CD1c-positive myeloid dendritic cell (primary cell): ENCODE results near the gene FRRS1L.
"Not testable (repeated sequence)": the region's sequence is repeated elsewhere in the genome, so short reads cannot be mapped to it uniquely, and the experiment has no call there.

ENCODE experiments used
- DNase-seq: peaks from one replicate; pipeline ENCODE4 v3.0.0-alpha.2; 2016; ENCODE audit errors: extremely low spot score

The FRRS1L gene

GRCh38 chr9:109132567-109133021, 34.5 kb downstream of the FRRS1L start:
- no peak for DNase-seq

- no peak for DNase-seq
Measured at GRCh38 chr9:109129470-109130197, 37.4 kb downstream of the FRRS1L start.

- not testable (repeated sequence) for DNase-seq
Measured at GRCh38 chr9:109126671-109127070, 40.4 kb downstream of the FRRS1L start.

- no peak for DNase-seq
Measured at GRCh38 chr9:109124121-109124520, 42.9 kb downstream of the FRRS1L start.

DNA sequence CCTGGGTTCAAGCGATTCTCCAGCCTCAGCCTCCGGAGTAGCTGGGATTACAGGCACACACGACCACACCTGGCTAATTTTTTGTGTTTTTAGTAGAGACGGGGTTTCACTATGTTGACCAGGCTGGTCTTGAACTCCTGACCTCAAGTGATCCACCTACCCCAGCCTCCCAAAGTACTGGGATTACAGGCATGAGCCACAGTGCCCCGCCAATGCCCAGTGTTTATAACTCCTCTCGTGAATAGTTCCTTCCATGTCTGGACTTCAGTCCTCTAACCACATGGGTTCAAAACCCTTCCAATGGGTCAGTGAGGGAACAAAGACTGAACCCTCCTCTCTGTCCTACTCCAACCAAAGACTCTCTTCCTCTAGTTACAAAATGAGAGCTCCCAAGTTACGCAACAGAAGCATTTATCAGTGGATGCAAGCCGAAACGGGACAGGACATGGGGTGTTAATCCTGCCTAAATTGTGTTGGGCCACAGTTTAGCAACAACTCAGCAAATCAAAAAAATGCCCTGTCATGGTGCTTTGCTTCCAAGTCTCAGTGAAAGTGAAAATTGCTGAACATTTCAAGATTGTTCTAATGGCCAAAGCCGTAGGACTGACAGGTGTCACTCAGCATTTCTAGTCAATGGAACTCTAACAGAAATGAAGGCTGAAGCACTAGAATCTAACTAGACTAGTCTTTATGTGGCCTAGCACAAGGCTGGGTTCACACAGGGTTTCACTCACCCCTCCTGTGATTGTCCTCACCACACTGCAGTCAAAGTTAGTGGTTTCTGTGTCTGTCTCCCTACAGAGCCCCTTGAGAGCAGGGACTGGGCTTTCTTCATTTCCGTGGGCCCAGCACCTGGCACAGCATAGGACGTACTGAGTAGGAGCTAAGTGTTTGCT, 44.1 kb downstream of the FRRS1L start:
- DNase-seq, result peak; percentile 26

- DNase-seq, result no peak
Measured at GRCh38 chr9:109121232-109121796, 45.7 kb downstream of the FRRS1L start.

- no peak for DNase-seq
Measured at GRCh38 chr9:109120204-109120789, 46.8 kb downstream of the FRRS1L start.

DNA sequence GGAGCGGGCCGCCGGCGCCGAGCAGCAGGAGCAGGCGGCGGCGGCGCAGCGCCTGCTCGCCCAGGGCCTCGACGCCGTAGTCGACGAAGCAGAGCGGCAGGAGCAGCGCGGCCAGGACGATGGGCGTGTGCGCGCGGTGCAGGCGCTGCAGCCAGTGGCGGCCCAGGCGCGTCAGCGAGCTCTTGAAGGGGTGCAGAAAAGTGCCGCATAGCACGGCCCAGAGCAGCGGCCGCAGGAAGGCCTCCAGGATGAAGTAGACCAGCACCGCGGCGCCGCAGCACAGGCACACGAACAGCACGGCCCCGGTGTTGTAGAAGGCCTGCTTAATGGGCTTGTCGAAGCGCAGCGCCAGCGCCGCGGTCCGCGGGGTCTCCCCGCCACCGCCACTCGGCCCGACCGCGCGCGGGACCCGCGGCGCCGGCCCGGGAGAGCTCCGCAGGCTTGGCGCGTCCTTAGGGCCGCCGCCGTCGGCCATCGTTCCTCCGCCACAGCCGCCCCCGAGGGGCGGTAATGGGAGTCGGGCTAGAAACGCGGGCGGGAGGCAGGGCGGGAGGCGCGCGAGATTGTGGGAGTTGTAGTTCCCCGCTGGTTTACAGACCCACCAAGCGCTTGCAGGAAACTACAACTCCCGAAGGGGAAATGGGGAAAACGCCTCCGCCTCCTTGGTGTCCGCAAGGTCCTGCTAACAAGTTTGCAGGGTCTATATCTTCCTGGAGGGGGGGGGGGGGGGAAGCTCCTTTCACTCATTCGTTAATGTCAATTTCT, 47.4 kb downstream of the FRRS1L start, which contains the start of gene TMEM245:
Gene TMEM245 (minus strand): TSS at position 509 of the 765 bp plus-strand sequence. CDS start 34 bp downstream, at position 475.
- peak; percentile 98 for DNase-seq

DNA sequence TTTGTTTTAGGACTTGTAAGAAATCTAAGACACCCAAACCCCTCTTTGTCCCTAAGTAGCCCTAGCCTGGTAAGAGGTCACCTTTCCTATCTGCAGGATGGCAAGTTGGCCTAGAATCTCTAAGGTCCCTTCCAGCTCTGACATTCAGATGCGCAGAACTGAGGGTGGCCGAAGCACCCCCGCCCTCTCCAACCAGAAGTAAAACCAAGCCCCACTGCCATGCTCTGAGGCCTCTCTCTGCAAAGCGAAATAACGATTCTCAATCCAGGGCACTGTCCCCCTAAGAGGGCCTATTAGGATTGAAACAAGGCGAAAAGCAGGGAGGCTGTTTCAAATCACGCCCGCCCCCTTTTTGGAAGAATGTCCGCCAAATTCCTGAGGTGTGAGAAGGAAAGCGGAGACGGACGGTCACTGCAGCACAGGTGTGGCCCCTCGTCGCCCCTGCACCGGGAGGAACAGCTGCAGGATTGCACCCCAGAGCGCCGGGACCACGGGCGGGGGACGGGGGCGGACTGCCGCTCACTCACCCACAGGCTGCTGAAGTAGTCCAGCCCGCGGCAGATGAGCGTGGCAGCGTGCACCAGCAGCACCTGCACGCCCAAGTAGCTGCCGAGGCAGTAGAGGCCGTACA, 48.1 kb downstream of the FRRS1L start:
- no peak for DNase-seq

DNA sequence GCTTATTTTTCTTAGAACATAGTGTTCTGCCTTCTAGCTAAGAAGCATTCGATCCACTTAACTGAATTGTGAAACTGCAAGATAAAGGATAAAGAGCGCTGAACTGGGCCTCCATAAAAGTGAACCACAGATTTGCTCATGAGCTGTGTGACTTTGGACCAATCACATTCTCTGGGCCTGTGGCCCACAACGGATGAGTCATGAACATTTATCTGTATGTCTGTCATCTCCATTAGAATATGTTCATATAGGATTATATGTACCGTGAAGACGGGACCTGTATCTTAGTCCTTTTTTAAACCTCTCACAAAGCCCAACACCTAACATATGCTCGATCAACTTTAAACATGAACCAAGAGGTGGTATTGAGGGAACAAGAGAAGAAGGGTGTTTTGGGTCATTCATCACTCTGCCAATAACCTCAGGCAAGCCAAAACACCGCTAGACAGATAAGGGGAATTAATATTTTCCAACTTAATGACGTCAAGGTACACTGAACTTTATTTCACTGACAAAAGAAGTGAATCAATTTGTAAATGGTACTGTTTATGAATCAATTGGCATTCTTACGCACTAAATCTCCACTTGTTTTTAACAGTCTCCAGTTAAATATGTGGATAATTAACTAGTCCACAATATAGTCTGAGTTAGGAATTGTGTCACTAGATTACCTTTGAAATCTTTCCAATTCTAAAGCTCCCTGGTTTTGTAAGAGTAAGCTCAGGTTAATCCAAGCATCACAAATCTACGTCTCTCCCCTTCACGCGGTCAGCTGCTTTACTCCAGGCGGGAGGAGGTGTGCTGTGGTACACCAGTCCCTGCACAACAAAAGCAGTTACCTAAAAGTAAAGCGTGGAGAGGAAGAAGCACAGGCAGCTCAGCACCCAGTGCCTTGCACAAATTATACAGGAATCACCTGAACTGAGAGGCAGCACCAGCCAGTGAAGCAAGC, 48.9 kb downstream of the FRRS1L start:
- DNase-seq, result no peak

GRCh38 chr9:109115931-109116526, 51.0 kb downstream of the FRRS1L start:
- no peak for DNase-seq

GRCh38 chr9:109114670-109115069, 52.4 kb downstream of the FRRS1L start:
- DNase-seq, result no peak

GRCh38 chr9:109113892-109114609, 53.0 kb downstream of the FRRS1L start:
- no peak for DNase-seq

GRCh38 chr9:109113254-109113653, 53.8 kb downstream of the FRRS1L start:
- no peak for DNase-seq

GRCh38 chr9:109110329-109111021, 56.6 kb downstream of the FRRS1L start:
- DNase-seq, result peak; percentile 24

DNA sequence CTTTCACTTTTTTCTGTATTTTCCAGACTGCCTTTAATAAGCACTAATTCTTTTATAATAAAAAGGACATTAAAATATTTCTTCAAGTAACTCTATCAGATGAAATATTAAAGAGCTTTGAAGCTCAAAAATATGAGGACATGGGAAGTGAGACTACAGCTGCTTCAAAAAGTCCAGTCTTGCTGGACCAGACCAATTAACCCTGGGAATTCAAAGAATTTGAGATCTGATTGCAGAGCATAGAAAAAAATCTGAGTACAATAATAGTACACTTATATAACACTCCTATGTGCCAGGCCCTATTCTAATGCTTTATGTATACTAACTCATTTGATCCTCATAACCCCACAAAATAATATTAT, 57.1 kb downstream of the FRRS1L start:
- DNase-seq, result no peak

- DNase-seq, result peak; percentile 55
Measured at GRCh38 chr9:109108318-109108717, 58.7 kb downstream of the FRRS1L start.
